ENCODE results near the gene BIRC7.

DNA sequence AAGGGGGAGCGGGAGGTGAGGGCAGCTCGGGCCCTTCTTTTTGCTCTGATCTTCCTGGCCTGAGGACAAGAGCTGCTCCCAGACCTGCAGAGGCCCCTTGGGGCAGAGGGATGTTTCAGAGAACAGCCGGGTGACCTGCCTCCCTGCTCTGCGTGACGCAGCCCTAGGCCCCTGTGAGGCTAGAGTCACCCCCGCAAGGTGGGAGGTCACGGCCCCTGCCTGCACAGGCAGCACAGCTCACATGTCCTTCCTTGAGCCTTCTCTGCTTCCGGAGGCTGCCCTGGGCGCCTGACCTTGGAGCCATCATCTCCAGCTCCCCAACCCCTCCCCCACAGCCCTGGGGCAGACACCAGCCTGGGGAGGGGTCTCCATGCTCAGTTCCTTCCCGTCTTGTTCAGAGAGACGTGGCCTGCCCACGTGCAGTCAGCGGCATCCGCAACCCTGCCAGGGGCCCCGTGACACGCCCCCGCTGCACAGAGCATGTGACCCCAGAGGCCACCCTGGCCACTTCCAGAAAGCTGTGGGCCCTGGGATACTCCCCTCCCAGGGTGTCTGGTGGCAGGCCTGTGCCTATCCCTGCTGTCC lies at the start of gene BIRC7:
- TF ChIP-seq, protein P1, sequence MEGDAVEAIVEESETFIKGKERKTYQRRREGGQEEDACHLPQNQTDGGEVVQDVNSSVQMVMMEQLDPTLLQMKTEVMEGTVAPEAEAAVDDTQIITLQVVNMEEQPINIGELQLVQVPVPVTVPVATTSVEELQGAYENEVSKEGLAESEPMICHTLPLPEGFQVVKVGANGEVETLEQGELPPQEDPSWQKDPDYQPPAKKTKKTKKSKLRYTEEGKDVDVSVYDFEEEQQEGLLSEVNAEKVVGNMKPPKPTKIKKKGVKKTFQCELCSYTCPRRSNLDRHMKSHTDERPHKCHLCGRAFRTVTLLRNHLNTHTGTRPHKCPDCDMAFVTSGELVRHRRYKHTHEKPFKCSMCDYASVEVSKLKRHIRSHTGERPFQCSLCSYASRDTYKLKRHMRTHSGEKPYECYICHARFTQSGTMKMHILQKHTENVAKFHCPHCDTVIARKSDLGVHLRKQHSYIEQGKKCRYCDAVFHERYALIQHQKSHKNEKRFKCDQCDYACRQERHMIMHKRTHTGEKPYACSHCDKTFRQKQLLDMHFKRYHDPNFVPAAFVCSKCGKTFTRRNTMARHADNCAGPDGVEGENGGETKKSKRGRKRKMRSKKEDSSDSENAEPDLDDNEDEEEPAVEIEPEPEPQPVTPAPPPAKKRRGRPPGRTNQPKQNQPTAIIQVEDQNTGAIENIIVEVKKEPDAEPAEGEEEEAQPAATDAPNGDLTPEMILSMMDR (IDR thresholded peaks at IDR 0.05), result no peak
- no peak for TF ChIP-seq POLR2A (IDR thresholded peaks at IDR 0.05)

Measured in right lobe of liver (tissue), 4 donors.